Activated CD8-positive, alpha-beta memory T cell treated with anti-CD3 and anti-CD28 coated beads for 36 hours (primary cell): ENCODE results near the gene MRPS18A. TPM values are rescaled to one million over a fixed set of nuclear protein-coding genes. Genes with fewer than 3 reads are reported as not detected.

Experiments
- CTCF ChIA-PET: fragments of 350-600 bp; sonication (Branson Sonifier 250); formaldehyde crosslinking; loops from one replicate; lab custom pipeline; 2021; ENCODE audit warnings: antibody characterized with exemption; lab: Charles Lee
- POLR2A ChIA-PET: fragments of 350-600 bp; sonication (Branson Sonifier 250); formaldehyde crosslinking; loops from one replicate; lab custom pipeline; 2021; ENCODE audit warnings: antibody characterized with exemption; lab: Charles Lee
- total RNA-seq, 2 experiments: library from RNA; stranded (reverse); gene quantifications; one replicate each; pipeline ENCODE4 v1.2.3, GENCODE V29; 2021

MRPS18A gene
- total RNA-seq, 2 experiments from 2014 or later = 55.0 to 60.7 TPM

DNA sequence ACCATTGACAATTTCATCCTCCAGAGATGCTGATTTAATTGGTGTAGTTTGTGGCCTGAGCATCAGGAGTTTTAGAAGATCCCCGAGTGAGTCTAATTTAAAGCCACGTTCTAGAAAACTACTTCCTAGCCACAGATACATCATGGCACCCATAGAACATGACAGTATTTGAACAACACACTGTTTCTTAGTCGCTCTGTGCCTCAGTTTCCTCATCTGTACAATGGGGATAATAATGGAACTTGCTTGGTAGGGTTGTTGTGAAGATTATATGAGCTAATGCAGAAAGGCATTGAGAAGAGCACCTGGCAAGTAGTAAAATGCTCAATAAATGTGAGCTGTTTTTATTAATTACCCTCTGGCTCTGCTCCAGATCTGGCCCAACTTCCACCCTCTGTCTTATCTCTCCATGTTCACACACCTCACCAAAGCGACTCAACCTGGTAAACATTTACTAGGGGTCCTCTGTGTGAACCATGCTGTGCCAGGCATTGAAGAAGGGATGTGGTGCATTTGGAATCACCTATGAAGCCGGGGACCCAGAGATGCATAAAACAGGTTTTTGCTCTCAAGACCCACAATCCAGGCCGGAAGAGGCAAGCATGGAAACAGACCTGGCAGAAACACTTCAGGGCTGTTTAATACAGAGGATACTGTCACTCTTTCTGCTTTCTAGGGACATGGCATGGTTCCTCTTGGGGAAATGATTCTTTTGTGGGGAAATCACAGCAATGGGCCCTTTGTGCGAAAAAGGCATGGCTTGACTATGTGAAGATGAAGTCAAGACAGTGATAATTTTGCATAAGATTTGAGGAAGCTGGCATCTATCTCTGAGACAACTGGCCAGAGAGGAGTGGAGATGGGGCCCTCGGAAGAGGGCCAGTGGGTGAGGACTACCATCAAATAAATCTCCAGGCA, 16.2 kb upstream of the MRPS18A start:
- CTCF ChIA-PET = no interaction called here
- POLR2A ChIA-PET = no interaction called here

DNA sequence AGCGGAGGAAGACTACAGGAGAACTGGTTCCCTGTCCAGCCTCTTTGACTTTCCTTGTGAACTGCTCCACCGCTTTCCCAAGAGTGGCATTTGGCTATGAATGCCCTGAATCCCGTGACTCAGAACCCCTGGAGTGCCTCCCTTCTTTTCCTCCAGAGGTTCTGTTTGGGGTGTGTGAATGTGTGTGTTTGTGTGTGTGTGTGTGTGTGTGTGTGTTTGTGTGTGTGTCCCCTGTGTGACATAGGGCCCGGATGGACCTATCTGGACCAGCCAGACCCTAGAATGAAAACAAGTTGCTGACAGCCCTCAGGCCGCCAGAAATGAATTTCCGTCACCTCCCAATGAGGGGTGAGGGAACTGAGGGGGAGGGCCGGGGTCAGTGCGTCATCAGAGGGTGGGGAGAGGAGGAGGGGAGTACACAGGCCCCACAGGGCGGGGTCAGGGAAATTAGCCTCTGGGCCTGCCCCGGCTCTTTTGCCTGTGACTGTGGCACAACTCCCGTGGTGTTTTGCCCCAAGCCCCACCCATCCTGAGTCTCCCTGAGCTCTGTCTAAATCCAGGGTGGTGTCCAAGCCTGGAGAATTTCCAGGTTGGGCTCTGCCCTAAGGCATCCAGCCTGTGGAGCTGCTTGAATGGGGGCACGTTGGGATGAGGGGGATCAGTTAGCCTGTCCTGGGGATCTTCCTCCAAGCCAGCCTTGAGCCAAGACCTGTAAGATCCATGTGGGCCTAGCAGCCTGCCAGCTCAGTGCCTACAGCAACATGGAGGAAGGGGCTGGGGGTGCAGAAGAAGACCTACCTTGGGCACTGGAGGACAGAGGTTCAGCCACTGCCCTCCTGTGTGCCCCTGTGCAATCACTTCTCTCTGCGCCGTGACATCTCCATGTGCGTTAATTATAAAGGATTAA, 15.2 kb upstream of the MRPS18A start:
- ChIA-PET POLR2A (no interaction called here), CTCF (no interaction called here)

- ChIA-PET CTCF (interaction anchor here (0.8 kb wide), 1 partner anchor 19 kb away, joined by 4 read pairs; no protein-coding TSS in a partner anchor), POLR2A (no interaction called here)
Measured at GRCh38 chr6:43702171-43702533, 14.6 kb upstream of the MRPS18A start.

GRCh38 chr6:43700939-43701560, 13.5 kb upstream of the MRPS18A start:
- ChIA-PET POLR2A (interaction anchor here (0.6 kb wide), 1 partner anchor 108 kb away, joined by 4 read pairs; no protein-coding TSS in a partner anchor), CTCF (interaction anchor here (0.7 kb wide), 1 partner anchor 603 kb away, joined by 3 read pairs; no protein-coding TSS in a partner anchor)

GRCh38 chr6:43699564-43700186, 12.1 kb upstream of the MRPS18A start:
- ChIA-PET CTCF (no interaction called here), POLR2A (no interaction called here)

GRCh38 chr6:43698584-43699349, 11.2 kb upstream of the MRPS18A start:
- CTCF ChIA-PET = no interaction called here
- POLR2A ChIA-PET = interaction anchor here (0.6 kb wide), 1 partner anchor 9 kb away, joined by 3 read pairs; no protein-coding TSS in a partner anchor

DNA sequence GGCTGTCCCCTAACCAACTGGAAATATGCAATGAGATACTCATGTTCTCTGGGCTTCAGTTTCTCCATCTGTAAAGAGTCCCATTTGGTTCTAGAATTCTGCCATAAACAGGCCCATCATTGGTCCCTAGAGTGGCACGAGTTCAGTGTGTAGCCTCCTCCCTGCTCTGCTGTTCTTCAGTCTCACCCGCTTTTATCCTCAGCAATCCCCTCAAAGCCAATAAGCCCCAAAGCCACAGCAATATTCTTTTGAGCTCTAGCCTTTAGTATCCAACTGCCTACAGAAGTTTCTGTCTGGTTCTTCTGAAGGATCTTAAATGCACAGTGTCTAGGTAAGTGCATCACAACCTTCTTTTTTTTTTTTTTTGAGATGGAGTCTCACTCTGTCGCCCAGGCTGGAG, 9.8 kb upstream of the MRPS18A start:
- ChIA-PET POLR2A (no interaction called here), CTCF (interaction anchor here (1.2 kb wide), 1 partner anchor 30 kb away, joined by 4 read pairs; no protein-coding TSS in a partner anchor)

GRCh38 chr6:43695967-43696291, 8.3 kb upstream of the MRPS18A start:
- CTCF ChIA-PET = interaction anchor here (1.2 kb wide), 1 partner anchor 28 kb away, joined by 4 read pairs; no protein-coding TSS in a partner anchor
- POLR2A ChIA-PET = no interaction called here

- CTCF ChIA-PET = no interaction called here
- POLR2A ChIA-PET = no interaction called here
Measured at GRCh38 chr6:43695215-43695966, 7.8 kb upstream of the MRPS18A start.

- ChIA-PET POLR2A (interaction anchor here (0.5 to 0.6 kb wide), 2 partner anchors 9 to 311 kb away, joined by 3 to 4 read pairs; no protein-coding TSS in a partner anchor), CTCF (interaction anchor here (0.5 to 2.3 kb wide), 3 partner anchors 26 to 69 kb away, joined by 3 to 6 read pairs (median 3); no protein-coding TSS in a partner anchor)
Measured at GRCh38 chr6:43689421-43689820, 1.8 kb upstream of the MRPS18A start.

DNA sequence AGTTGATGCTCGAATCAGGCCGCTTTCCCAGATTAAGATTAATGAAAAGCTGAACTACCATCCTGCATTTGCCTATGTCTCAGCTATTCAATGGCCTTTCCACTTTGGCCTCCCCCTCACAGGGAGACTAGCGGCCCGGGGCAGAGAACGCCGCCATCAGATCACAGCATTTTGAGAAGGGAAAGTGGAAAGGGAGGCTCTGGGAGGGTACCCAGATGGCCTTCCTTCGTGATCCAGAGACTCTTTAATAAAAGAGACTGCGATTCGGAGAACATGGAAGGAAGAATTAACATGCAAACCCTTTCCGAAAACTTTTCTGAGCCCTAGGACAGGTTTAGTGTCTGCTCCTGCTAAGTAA, 533 bp downstream of the MRPS18A start:
- ChIA-PET CTCF (interaction anchor here (0.9 to 2.6 kb wide), 3 partner anchors 20 to 82 kb away, joined by 3 to 11 read pairs (median 7); partner anchors contain the start of gene VEGFA), POLR2A (interaction anchor here (0.5 kb wide), 1 partner anchor 385 kb away, joined by 3 read pairs; no protein-coding TSS in a partner anchor)

DNA sequence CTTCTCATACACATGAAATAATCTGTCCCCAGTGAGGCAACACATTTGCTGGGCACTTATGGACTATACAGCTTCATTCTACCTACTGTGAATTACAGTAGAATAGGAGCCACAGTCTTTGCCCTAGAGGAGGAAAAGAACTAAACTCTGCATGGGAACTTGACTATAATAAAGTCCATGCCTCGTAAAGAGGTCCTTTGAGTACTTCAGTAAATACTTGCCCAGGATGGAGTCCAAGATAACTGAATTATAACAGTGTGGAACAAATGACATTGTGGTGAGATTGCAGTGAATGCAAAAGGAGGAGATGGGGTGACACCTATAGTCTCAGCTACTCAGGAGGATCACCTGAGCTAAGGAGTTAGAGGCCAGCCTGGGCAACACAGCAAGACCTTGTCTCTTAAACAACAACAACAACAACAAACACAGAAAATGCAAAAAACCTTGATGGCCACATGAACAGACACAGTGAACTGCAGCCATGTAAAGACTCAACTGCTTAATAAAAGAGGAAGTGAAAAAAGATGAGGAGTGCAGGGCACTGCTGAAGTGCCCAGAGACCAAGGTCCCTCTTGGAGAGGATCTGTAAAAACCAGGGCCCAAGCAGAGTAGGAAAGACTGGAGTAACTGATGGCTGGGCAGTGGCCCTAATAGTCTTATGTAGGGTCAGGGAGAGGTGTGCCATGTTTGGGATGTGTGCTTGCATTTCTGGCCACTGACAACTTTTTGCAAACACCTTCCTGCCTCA, 3.7 kb downstream of the MRPS18A start:
- POLR2A ChIA-PET = no interaction called here
- CTCF ChIA-PET = interaction anchor here (1.0 kb wide), 1 partner anchor 86 kb away, joined by 3 read pairs; the partner anchor contains the start of gene VEGFA

- CTCF ChIA-PET = no interaction called here
- POLR2A ChIA-PET = no interaction called here
Measured at GRCh38 chr6:43682724-43683429, 4.7 kb downstream of the MRPS18A start.

- ChIA-PET POLR2A (no interaction called here), CTCF (interaction anchor here (4.3 kb wide), 1 partner anchor 13 kb away, joined by 26 read pairs; no protein-coding TSS in a partner anchor)
Measured at GRCh38 chr6:43681303-43681702, 6.3 kb downstream of the MRPS18A start.

- CTCF ChIA-PET = interaction anchor here (4.3 kb wide), 1 partner anchor 12 kb away, joined by 26 read pairs; no protein-coding TSS in a partner anchor
- POLR2A ChIA-PET = no interaction called here
Measured at GRCh38 chr6:43680308-43681200, 7.0 kb downstream of the MRPS18A start.
